GM18873 (cell line): Measurements from ENCODE around the gene PGAP3.

Source experiments
- ATAC-seq: cut with Tn5 transposase; IDR thresholded peaks from one replicate; pipeline ENCODE4 v1.9.1; 2021; ENCODE audit warnings: mild to moderate bottlenecking, moderate library complexity, moderate number of reproducible peaks; ENCODE audit not compliant: unreplicated experiment, low FRiP score

PGAP3 gene

DNA sequence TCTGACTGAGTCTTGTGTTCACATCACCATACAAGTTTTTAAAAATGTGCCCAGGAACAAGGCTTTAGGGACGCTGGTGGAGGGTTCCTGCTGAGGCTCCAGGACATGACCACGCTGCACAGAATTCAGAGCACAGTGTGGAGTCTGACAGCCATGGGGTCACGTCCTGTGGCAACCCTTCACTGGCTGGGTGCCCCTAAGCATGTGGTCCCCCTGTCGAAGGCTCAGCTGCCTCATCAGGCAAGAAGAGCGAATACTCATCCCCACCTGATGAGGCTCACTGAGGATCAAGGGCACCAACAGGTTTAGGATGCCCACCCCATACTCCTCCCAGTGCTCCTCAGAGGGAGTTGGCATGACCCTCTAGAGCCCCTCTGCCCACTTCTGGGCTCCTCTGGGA lies 13.7 kb downstream of the PGAP3 start:
- ATAC-seq = no peak

DNA sequence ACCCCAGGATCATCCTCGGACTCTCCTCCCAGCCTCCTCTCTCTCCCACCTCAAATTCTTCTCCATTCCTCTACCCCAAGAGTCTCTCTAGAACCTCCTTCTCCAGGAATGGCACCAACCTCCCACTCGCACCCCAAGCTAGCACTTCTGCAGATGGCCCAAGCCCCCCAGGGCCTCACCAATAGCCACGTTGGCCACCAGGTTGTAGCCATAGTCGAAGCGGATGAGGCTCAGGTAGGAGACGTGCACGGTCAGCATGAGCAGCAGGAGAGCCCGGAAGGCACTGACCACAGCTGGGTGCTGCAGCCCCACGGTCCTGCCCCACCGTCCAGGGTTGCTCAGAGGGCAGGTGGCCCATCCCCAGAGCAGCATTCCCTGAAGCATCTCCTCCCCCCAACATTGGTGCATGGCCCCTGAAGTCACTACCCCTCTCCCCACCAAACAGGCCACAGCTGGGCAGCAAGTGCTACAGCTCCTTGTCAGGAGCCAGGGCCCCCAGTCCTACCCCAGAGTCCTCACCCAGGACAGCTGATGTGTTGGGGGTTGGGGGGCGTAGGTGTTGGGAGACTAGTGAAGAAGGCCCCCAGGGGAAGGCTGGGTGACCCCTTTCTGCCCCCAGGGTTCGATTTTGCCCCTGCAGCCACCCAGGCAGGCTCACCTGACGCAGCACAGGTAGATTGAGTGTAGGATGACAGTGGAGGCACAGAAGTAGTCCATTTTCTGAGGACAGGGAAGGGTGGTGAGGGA lies 14.3 kb downstream of the PGAP3 start:
- ATAC-seq = no peak

DNA sequence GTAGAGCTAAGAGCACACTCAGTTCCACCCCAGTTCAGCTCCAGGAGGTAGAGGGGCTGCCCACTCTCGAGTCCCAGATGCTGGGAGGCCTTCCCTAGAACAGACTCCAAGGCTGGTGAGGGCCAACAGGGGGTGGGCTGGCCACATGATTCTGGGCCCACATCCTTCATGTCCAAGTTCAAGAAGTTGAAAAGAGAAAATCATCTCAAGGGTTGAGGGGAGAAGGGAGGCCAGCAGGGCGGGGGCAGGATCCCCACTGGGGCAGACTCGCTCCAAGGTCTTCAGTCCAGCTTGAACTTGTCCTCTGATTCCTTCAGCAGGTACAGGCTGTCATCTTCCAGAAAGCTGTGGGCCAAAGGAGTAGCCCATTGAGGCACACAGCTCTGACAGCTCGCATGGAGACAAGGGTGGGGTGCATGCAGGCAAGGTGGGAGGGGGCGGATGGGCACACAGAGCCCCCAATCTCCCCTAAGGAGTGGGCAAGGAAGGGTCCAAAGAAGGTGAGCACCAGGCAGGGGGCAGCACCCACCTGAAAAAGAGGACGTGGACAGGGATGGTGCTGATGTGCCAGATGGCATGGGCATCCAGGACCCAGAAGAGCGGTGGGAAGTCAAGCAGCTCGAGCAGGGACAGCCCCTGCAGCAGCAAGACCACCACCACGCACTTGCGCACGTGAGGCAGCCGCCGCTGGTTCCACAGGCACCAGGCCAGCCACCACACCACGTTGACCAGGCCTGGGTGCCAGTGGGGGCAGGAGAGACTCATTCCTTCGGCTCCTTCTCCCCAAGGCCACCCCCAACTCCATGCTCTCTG lies 15.1 kb downstream of the PGAP3 start:
- no peak for ATAC-seq

DNA sequence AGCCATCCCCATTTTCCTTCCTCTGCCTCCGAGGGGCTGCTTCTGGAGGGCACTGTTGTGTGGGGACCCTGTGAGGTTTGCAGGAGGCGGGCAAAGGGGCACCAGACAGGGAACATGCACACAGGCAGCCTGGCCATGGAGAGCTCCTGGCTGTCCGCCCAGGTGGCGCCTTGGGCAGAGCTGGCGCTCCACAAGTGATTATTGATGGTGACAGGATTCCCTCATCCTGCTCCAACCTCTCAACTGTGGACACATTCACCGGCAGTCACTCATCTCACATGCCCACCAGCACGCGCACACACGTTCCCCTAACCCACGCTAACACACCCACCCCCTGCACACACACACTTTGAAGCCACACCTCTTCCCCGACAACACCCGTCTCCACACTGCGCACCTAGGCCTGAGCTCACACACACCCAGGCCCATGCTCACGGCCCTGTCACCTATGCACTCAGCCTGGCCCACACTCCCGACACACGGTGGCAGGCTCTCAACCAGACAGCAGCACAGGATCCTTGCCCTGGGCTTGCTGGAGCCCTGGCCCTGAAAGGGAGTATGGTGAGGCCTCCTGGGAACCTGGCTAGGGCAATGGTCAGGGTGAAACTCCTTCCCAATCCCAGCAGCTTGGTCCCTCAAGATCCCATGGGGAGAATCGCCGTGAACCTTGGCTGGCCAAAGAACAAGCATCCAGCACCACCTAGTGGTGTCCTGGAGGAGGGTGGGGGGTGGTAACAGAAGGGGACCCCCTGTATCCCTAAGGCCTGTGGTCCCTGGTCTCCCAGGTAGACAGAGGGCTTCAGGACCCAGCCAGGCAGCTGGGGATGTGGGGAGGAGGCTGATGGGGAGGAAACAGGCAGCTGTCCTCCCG lies 16.0 kb downstream of the PGAP3 start:
- ATAC-seq = no peak

DNA sequence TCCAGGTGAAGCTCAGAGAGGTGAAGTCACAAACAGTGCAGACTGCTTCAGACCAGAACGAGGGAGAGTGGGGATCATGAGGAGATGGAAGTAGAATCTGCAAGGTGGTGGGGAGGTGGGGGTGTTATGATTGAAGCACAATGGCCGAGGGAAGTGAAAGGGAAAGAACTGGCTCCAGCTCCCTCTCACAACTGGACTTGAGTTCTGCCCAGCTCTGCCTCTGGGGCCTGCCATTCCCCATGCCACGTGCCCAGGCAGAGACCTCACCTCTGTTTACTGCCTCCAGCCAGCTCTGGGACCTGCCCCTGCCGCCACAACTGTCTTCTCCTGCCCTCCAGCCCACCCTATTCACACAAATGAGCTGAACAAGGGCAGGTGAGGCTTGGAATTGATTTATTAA lies 17.1 kb downstream of the PGAP3 start:
- no peak for ATAC-seq

DNA sequence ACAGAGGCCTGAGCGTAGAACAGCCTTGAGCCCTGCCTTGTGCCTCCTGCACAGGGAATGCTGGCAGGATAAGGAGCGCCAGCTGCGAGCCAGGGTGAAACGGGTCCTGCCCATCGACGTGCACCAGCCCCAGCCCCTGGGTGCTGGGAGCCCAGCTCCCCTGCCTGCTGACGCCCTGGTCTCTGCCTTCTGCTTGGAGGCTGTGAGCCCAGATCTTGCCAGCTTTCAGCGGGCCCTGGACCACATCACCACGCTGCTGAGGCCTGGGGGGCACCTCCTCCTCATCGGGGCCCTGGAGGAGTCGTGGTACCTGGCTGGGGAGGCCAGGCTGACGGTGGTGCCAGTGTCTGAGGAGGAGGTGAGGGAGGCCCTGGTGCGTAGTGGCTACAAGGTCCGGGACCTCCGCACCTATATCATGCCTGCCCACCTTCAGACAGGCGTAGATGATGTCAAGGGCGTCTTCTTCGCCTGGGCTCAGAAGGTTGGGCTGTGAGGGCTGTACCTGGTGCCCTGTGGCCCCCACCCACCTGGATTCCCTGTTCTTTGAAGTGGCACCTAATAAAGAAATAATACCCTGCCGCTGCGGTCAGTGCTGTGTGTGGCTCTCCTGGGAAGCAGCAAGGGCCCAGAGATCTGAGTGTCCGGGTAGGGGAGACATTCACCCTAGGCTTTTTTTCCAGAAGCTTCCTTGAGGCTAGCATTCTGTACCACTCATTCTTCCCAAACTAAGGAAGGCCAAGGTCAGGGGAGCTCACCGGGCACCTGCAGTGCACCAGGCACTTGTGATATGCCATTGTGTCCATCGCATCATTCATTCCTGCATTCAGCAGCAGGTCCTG lies 17.7 kb downstream of the PGAP3 start:
- no peak for ATAC-seq

DNA sequence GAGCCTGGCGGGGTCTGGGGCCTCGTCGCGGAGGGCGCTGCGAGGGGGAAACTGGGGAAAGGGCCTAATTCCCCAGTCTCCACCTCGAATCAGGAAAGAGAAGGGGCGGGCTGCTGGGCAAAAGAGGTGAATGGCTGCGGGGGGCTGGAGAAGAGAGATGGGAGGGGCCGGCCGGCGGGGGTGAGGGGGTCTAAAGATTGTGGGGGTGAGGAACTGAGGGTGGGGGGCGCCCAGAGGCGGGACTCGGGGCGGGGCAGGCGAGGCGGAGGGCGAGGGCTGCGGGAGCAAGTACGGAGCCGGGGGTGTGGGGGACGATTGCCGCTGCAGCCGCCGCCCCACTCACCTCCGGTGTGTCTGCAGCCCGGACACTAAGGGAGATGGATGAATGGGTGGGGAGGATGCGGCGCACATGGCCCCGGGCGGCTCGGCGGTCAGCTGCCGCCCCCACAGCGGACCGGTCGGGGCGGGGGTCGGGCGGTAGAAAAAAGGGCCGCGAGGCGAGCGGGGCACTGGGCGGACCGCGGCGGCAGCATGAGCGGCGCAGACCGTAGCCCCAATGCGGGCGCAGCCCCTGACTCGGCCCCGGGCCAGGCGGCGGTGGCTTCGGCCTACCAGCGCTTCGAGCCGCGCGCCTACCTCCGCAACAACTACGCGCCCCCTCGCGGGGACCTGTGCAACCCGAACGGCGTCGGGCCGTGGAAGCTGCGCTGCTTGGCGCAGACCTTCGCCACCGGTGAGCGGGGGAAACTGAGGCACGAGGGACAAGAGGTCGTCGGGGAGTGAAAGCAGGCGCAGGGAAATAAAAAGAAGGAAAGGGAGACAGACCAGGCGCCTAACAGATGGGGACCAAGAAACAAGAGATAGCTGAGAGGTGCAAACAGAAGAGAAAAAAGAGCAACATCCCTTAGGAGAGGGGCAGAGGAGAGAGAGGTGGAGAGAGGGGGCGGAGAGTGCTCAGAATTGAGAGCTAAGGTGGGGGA lies 19.6 kb downstream of the PGAP3 start, which contains the start of gene PNMT:
TSS of gene PNMT (plus strand) at position 509 of the 980 bp plus-strand sequence. CDS start at position 532, 23 bp downstream.
- ATAC-seq = no peak

DNA sequence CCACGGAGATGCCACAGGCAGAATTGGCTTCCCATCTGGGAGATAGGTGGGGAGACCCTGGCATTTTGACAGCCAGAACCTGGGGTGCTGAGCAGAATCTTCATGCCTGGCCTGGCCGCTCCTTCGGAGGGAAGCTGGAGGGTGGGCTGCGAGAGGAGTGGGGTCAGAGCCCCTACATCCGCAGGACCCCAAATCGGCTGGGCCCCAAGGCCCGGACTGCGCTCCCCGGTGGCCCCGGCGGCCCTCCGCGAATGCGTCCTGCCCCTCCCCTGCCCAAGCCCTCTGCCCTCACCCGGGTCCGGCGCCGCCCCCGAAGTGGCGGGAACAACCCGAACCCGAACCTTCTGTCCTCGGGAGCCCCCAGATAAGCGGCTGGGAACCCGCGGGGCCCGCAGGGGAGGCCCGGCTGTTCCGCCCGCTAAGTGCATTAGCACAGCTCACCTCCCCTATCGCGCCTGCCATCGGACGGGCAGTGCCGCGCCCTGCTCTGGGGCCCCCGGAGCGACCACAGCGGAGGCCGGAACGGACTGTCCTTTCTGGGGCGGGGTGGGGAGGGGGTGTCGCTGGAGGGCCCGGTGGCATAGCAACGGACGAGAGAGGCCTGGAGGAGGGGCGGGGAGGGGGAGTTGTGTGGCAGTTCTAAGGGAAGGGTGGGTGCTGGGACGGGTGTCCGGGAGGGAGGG lies 20.5 kb downstream of the PGAP3 start:
- no peak for ATAC-seq

DNA sequence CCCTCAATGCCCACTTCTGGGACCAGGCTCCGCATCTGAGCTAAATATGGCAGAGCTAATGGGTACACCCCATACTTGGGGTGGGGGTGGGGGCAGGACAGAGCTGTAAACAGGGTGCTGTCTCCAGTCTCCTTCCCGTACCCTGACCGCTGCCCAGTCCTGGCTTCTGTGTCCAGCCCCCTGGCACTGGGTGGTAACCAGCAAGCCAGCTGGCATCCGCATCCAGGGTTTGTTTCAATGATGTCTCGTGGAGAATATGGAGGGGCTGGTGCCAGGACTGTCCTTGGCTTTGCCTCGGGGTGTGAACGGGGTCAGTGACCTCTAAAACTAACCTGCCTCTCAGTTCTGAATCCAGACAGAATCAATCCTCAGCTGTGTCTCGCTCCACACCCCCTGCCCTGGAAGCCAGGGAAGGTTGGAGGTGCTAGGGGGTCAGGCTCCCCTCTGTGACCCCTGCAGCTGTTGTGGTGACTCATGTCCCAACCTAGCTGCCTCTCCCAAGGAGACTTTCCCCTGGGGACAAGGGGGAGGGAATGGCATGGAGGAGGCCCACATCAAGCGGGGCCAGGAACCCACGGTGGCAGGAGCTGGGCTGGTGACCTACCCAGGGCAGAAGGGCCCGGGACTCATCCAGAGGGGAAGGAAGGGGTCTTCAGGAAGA lies 21.1 kb downstream of the PGAP3 start:
- no peak for ATAC-seq

DNA sequence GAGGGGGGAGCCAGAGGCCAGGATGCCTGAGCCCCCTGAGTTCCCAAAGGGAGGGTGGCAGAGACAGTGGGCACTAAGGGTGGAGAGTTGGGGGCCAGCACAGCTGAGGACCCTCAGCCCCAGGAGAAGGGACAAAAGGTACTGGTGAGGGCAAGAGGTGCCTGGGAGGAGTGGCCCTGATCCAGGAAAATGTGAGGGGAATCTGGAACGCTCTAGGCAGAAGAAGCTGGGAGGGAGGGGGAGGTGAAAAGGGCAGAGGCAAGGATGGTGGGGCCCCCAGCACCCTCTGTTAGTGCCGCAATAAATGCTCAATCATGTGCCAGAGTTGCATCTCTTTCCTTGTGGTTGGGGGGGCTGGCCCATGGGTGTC lies 21.6 kb downstream of the PGAP3 start:
- ATAC-seq = no peak

DNA sequence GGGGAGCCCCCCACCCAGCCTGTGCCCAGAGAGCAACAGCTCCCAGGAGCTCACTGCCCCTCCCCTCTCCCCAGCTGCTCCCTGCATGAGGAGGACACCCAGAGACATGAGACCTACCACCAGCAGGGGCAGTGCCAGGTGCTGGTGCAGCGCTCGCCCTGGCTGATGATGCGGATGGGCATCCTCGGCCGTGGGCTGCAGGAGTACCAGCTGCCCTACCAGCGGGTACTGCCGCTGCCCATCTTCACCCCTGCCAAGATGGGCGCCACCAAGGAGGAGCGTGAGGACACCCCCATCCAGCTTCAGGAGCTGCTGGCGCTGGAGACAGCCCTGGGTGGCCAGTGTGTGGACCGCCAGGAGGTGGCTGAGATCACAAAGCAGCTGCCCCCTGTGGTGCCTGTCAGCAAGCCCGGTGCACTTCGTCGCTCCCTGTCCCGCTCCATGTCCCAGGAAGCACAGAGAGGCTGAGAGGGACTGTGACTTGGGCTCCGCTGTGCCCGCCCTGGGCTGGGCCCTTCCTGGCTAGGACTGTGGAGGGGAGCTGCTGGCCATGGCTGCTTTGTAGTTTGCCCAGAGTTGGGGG lies 22.1 kb downstream of the PGAP3 start:
- no peak for ATAC-seq

DNA sequence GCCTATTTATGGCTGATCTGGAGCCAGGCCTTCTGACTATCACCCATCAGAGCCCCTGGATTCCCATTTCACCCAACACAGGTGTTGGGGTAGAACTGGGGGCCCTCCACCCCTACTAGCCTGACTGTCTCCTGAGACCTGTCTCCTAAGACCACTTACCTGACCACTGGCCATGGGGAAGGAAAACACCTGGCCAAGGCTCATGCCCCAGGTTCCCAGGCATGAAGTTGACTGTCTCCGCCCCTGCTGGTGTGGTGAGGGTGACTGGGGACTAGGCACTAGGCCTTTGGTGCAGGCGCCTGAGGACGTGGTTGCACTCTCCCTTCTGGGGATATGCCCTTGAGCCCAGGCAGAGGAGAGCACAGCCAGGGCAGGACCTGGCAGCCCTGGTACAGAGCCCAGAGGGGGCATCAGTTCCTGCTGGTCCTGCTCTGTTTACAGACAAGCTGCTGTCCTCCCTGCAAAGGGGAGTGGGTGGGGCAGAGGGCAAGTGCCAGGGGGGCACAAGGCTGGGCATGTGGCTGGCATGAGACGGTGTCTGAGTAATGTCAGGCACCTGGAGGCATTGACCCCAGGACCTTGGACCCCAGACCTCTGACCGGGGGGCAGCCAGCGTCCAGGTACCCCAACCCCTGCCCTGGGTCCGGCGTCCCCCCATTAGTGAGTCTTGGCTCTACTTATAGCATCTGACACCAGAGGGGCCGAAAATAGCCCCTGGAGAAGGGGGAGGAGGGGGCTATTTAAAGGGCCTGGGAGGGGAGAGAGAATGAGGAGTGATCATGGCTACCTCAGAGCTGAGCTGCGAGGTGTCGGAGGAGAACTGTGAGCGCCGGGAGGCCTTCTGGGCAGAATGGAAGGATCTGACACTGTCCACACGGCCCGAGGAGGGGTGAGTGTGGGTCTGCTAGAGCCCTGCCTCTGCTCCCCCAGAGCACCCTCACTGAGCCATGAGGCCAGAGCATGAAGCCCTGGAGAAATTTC lies 23.0 kb downstream of the PGAP3 start, which contains the start of gene TCAP:
TSS of gene TCAP (plus strand) at position 769 of the 981 bp plus-strand sequence. CDS start at position 780, 11 bp downstream.
- no peak for ATAC-seq

DNA sequence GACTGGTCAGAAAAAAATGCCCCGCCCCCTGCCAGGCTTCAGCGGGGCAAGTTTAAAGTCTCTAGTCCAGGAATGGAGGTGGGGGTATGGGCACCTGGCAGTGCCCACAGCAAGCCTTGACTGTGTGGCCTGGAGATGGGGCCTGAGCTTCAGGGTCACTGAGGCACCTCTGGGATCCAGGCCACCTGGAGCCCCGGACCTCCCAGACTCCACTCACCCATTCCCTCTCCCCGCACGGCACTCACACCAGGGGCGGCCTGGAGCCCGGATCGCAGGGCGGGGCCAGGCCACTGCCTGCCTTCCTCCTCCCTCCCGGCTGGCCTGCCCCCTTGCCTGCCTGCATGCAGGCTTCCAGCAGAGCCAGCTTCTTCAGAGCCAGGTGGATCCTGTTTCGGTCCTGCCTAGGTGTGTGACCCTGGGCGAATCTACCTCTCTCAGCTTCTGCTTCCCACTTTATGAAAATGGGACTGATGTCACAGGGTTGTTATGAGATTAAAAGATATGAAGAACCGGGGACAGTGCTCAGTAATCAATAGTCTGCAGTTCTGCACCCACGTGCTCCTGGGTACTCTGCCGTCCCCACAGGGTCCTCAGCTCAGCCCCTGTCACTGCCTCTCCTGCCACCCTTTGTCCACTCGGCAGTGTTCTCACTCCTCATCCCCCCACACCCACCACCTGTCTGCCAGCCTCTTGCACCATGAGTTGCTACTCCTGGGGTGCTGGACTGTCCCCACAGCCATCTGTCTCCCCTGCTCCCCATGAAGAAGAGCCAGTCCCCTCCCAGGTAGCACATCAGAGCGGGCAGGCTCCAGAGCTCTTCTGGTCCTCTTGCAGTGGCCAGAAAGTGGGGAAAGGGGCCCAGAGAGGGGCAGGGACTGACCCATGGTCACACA lies 23.9 kb downstream of the PGAP3 start:
- ATAC-seq = no peak

DNA sequence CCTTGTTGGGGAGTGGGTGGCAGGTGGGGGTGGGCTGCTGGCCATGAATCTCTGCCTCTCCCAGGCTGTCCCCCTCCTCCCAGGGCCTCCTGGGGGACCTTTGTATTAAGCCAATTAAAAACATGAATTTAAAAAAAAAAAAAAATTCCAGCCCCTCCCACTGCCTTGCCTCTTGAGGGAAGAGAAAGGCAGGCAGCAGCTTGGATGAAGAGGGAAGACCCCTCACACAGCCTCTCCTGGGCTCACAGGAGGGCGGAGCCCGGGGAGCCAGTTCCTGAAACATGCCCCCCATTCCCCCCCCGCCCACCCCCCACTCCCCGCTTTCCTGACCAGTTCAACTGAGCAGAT lies 24.5 kb downstream of the PGAP3 start:
- no peak for ATAC-seq
